NCI-H1417 treated with DMSO at 0.1 percent for 48 hours (cell line): ENCODE data around the gene VAV2.
A peak's percentile ranks its signal among the peaks of the same experiment; 100 is the strongest.

Experiments used
- DNase-seq: peaks from one replicate; lab custom pipeline; 2025; lab: John Stamatoyannopoulos, UW

The VAV2 gene

DNA sequence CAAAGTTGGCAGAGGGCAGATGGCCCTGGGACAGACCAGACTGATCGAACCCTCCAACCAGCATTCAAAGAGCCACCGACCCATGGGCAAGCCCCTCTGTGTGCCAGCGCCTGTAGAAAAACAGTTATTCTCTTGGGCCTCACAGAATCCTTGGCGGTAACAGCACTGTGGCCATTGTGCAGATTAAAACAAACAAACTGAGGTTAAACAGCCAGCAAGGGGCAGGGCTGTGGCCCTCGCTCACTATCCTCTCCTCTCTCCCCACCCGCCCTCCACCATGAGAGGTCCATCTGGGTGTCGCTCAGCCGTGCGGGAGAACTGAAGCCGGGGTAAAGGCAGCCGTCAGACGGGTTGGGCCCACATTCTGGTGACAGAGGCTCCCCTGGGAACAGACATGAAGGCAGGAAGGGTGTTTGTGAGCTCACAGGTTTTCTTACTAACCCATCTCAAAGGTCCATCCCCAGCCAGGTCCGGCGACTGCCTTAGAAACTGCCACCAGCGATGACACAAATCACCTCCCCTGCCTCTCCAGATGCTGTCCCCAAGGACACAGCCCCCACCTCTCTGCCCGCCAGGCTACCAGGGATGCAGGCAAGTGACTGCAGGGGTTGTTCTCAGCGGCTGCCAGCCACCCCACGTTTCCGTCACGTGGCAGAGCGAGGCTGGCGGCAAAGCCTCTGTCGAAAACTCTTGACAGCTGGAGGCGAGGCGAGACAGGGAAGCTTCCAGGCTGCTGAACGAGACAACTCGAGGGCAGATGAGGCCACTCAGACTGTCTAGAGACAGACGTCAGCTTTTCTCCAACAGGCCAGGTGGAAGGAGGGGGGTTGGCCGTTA is 178.2 kb downstream of the VAV2 start:
- peak; percentile 31 for DNase-seq

DNA sequence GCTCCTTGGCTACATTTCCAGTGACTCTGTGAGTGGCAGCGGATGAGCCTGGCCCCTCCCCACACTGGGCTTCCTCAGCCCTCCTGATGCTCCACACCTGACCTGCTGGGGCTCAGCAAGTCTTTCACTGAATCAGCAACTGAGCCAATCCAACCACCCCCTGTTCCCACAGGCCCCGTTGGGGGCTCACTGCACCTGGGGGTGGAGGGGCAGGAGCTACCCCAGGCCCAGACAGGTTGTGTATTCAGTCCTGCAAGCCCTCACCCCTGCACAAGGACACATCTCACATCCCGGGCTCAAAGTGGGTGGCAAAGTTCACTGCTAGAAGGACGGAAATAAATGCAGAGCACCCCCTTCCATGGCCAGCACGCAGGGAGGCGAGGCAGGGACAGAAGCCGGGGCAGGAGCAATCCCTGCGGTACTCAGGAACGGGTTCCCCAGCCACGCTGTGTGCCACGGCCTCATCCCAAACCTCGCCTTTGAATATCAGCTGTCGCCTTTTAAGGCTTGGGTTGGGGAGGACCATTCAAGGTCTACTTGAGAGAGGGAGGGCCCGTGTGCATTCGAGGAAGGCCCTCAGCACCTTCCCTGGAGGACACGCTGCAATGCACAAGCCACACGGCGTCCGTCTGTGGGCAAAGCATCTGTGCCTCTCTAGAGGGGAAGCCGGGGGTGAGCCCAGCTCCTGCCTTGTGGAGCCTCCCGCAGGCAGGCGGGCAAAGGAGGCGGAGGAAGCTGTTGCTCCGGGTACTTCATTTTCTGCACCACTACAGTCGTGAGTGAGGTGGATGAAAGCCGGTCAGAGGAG is 179.0 kb downstream of the VAV2 start:
- DNase-seq, result no peak

- no peak for DNase-seq
Measured at GRCh38 chr9:133812077-133812868, 179.9 kb downstream of the VAV2 start.

- no peak for DNase-seq
Measured at GRCh38 chr9:133811471-133811870, 180.7 kb downstream of the VAV2 start.

DNA sequence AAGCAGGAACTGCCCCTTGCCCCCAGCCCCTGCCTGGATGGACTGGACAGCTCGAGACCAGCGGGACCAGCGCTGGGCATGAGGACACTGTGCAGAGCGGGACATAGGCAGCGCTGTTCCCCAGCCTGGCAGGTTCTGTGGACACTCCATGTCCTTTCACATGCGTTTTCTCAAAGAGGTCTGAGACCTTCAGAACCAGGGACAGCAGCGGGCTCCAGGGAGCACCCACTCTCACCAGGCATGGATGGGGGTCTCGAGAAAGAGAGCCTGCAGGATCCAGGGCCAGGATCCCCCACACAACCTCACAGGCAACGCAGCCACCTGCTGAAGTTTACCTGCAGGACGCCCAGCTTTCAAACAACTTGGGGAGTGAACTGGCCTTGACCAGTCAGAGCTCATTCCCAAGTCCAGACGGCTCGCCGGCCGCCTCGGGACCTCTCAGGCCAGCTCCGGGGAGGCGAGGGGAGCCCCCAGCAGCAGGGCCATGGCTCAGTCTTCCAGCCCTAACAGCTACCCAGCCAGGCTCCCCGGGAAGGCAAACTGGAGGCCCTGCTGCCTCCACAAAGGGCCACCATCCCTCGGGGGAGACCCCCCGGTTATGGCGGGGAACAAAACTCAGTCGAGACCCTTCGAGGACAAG is 181.4 kb downstream of the VAV2 start:
- no peak for DNase-seq

DNA sequence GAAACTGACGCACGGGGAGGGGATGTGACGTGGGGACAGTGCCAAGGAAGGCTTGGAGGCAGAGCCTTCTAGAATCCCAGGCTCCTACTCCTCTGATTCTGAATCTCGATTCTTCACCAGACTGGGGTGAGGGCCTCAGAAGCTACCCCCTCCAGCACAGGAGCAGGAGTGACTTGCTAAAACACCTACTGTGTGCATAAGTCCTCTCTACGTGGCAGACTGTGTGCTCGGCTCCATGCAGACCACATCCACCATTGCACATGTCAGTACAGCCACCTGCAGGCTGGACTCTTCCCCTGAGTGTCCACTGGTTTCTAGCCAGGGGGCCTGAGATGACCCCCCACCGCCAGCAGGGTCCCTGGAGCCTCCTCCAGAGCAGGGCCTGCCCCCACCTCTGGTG is 182.8 kb downstream of the VAV2 start:
- DNase-seq, result no peak

GRCh38 chr9:133807818-133808217 is 184.3 kb downstream of the VAV2 start:
- no peak for DNase-seq

DNA sequence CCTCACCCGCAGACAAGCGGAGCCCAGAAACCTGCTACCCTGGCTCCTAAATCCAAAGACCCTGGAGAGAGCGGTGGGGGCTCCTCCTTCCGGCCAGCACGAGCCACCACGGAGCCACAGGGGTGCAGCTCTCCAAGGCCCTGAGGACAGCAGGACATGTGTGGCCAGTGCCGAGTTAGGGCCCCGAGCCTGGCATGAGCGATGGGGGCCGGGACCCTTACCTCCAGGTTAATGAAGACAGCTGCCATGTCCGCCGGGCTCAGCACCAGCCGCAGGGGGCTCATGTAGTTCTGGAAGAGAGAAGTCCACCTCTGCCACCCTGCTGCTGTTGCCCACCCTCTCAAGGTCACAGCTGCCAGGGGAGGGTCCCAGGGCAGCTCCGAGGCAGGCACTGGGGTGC is 185.1 kb downstream of the VAV2 start:
- DNase-seq, result no peak

GRCh38 chr9:133806623-133807010 is 185.5 kb downstream of the VAV2 start:
- no peak for DNase-seq

DNA sequence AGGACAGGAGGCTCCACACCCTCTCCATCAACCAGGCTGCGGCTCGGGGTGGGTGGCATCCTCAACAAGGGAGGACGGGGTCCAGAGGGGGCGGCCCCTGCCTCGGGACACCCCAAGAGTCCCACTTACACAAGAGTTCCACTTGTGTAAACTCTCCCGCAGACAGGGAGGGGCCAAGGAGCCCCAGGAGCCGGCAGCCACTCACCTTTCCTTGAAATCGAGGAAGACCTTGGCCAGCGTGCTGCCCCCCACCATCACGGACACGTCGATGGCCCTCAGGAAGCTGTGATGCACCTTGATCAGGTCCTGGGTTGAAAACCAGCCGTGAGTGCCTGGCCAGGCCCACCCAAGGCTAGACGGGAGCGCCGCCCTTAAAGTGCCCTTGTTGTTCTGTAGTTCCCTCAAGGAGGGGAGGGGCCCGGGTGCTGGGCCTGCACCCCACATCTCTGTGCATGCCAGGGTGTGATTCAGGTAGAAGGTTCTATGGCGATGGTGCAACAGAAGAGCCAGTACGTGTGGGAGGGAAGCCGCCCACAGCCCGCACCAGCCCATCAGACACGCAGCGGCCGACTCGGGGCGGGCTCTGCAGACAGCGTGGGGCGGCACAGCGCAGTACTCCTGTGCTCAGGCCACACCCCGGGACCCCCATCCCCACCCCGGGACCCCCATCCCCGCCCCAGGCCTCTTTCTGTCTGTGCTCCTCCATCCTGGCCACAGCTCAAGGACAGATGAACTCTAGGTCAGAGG is 186.1 kb downstream of the VAV2 start:
- DNase-seq, result no peak

DNA sequence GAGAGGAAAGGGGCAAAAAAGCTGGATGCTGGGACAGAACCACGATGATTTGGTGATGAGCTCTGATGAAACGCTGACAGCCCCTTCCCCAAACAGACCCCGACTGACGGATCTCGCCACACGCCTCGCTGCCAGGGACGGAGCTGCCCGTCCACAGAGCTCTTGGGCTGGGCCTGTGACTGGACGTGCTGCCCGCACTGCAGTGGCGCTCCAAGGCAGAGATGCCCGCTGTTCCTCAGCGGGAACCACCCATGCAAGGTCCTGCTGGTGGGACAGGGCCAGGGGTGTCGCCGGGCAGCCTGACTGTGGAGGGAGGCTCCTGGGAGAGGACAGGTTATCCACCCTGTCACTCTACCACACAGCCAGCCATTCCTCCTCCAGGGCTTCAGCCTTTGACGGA is 187.9 kb downstream of the VAV2 start:
- DNase-seq, result no peak

GRCh38 chr9:133803745-133804144 is 188.4 kb downstream of the VAV2 start:
- DNase-seq, result no peak

DNA sequence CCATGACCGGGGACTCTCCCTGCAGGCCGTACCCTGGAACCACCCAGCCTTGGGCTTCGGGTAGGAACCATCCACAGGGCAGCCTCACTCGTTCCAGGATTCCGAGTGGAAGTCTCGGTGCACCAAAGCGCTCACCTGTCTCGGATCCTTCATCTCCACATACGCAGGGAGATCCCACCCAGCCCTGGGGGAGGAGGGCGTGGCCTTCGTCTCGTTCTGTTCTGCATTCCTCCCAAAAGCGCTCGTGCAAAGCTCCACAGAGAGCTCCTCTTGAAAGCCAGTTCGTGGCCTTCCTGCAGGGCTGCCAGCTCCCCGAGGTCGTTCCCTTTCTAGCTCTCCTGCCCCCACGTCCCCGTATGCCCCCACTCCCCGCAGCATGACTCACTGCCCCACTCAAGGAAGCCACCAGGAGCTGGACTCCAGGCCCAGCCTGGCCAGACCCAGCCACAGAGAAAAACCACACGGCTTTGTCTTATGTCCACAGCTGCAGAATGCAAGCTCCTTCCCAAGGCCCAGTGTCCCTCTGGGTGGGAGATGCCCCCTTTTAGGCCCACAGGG is 189.0 kb downstream of the VAV2 start:
- no peak for DNase-seq

DNA sequence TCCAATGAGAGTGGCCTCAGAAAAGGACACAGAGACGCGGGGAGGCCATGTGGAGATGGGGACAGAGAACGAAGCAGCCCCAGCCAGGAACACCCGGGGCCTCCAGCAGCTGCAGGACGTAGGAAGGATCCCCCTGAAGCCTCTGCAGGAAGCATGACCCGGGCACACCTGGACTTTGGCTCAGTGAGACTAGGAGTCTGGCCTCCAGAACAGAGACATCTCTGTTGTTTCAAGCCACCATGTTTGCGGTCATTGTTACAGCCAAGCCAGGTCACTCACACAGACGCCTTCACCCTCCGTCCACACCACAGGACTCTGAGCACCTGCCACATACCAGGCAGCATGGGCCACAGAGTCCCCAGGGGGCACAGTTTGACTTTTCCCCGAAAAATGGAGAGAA is 190.4 kb downstream of the VAV2 start:
- DNase-seq, result no peak

DNA sequence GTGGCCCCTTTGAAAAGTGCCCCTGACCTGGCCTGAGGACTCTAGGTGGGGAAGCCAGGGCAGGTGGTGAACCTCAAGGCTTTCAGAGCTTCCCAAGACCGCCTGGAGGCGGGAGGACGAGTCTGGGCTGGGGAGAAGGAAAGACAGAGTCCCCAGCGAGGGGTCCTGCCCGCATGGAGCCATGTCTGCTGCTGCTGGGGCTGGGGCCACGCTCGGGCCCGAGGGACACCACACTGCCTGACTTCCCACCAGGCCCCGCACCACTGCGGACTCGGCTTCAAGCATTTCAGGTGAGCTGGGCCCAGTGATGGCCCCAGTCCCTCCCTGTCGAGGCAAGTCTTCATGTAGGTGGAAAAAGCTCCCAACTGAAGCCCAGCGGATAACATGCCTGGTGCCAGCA is 191.9 kb downstream of the VAV2 start:
- DNase-seq, result no peak

DNA sequence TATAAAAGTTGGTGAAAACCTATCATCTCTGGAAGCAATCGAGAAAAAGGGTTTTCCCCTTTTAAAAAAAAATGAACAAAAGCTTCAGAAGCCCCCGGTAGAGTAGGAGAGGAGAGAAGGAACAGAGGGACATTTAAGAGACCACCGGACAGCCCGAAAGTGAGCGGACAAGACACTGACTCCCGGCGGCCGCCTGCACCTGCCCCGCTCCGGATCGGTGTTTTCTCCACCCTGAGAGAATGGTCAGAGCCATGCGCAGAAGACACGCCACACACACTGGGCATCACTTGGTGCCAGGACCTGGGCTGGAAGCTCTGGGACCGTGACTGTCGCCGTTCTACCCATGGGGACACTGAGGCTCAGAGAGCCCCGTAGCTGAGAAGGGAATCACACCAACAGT is 192.4 kb downstream of the VAV2 start:
- no peak for DNase-seq

GRCh38 chr9:133799106-133799505 is 193.0 kb downstream of the VAV2 start:
- no peak for DNase-seq

GRCh38 chr9:133798160-133798559 is 194.0 kb downstream of the VAV2 start:
- no peak for DNase-seq

DNA sequence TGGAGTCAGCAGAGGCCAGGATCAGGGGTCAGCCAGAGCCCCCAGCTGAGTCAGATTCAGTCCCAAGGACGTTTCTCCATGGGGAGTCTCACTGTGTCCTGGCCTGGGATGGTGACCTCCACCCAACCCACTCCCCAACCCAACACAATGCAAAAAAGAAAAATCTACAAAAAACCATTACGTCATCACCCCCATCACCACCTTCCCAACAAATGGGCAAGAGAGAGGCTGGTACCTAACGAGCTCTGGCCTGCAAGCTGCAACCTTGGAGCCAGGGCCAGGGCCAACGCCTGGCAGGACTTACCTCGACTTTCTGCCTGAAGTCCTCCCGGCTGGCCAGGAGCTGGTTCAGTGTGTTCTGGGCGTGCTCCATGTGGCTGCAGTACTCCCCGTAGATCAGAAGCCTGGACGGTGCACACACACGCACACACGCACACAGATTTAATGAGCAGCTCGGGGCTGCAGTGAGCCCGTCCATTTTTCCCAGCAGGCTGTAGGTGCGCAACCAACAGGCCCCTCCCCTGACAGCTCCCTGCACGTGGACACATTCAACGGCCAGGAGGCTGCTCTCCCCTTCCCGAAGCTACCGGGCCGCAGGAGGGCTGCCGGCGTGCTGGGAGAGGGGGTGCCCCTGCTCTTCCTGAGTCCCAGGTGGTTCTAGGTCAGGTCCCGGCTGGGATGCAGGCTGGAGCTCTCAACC is 194.6 kb downstream of the VAV2 start:
- no peak for DNase-seq

- no peak for DNase-seq
Measured at GRCh38 chr9:133796562-133796961, 195.6 kb downstream of the VAV2 start.
